ENCODE measurements around the gene ESR2. TPM values are rescaled to one million over a fixed set of nuclear protein-coding genes. Genes with fewer than 3 reads are reported as not detected.

Gene ESR2
- 0.30 TPM for total RNA-seq
- long read RNA-seq, partial matches to known transcripts = 0 of 17 reads
- long read RNA-seq, other reads (novel, unspliced or antisense) = 17 of 17 reads

- intact Hi-C loops (cut with DNase I) = no loop called here
- peak within 1 kb of the TSS; percentile 52 for H3K4me3 ChIP-seq
- peaks cover 30% of the 10 kb centered on the region for H3K27me3 ChIP-seq (ENCODE audit: low read depth)
- H3K4me1 ChIP-seq = peaks cover 15% of the 10 kb centered on the region
- H3K9me3 ChIP-seq = no peaks in the 10 kb centered on the region
- TF ChIP-seq CTCF (IDR thresholded peaks at IDR 0.05) = peak; percentile 10
- ATAC-seq (peak; percentile 67 to 71), DNase-seq (peak; percentile 51)
- H3K36me3 ChIP-seq = no peaks in the 10 kb centered on the region
- no peak within 1 kb of the TSS for H3K27ac ChIP-seq
Measured at GRCh38 chr14:64293976-64294671, at the start of gene ESR2. Gene ESR2 (minus strand): TSS chr14:64294371. CDS start chr14:64282985, 11,386 bp downstream.

- TF ChIP-seq CTCF (IDR thresholded peaks at IDR 0.05) = no peak
- intact Hi-C loops (cut with DNase I) = no loop called here
- Histone ChIP-seq H3K27ac (no peak overlapping the region), H3K4me1 (peaks cover 4% of the 10 kb centered on the region), H3K9me3 (peaks cover 7% of the 10 kb centered on the region), H3K27me3 (ENCODE audit: low read depth) (no peaks in the 10 kb centered on the region), H3K36me3 (no peaks in the 10 kb centered on the region), H3K4me3 (no peak overlapping the region)
- ATAC-seq (no peak), DNase-seq (no peak)
Measured at GRCh38 chr14:64340560-64341196, 46.5 kb upstream of the ESR2 start.

DNA sequence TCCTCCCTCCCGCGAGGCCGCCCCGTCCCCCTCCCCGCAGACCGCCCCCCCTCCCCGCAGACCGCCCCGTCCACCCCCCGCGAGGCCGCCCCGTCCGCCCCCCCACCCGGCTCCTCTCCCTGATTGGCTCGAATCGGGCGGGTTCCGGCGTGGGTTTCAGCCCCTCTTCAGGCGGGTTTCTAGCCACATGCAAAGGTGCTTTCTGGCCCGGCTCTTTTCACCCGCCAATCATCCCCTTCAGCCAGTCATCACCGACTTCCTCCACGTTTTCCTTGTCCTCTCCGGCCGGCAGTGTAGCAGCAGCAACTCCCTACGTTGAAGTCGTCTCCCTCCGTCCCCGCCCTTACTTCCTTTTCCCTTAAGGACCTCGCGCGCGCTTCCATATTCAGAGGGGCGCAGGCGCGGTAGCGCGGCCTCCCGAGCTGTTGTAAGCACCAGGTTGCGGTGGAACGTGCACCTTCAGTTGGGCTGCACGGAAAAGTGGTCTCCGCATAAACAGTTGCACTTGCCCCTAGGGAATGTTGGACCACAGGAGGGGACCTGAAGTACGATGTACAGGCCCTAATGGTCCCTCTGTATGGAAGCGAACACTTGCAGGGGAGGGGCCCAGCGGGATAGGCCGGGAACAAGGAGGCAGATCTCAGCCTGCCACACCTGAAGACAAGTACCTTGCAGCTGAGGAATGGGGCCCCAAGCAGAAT, 44.6 kb upstream of the ESR2 start:
- peak overlapping the region; percentile 90 for H3K4me3 ChIP-seq
- TF ChIP-seq CTCF (IDR thresholded peaks at IDR 0.05) = no peak
- peaks cover 7% of the 10 kb centered on the region for H3K9me3 ChIP-seq
- ATAC-seq (peak; percentile 96 to 97), DNase-seq (peak; percentile 96)
- no peaks in the 10 kb centered on the region for H3K27me3 ChIP-seq (ENCODE audit: low read depth)
- peak overlapping the region; percentile 87 for H3K27ac ChIP-seq
- intact Hi-C loops (cut with DNase I) = no loop called here
- H3K4me1 ChIP-seq = peaks cover 4% of the 10 kb centered on the region
- H3K36me3 ChIP-seq = no peaks in the 10 kb centered on the region

DNA sequence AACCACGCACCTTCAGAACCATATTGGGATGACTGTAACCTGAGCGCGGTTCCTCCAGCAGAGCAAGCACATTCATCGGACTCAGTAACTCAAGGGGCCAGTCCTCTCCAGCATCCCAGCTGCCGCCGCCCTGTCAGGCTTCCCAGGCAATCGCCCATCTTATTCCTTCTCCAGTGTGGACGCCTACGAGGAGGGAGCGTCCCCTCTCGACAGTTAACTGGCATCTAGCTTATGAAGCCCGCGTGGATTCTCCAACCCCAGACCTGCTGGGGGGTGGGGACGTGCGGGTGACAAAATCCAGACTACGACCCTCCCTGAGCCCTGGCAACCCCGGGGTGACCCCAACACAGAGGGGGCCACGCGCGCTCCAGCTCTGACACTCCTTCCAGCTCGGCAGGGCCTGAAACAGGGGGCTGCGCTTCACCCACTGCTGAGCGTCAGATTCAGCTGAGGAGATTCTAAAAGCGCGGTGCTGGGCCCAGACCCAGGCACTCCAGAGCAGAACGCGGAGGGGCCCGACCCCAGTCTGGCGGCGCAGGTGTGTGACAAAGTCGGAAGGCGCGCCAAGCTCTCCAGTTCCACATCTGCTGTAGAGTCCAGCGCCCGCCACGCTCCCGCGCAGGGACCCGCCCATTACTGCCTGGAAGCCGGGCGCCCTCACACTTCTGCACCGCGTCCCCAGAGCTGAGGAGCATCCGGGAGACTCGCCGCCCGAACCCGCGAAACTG, 43.9 kb upstream of the ESR2 start:
- Histone ChIP-seq H3K9me3 (peaks cover 7% of the 10 kb centered on the region), H3K27me3 (ENCODE audit: low read depth) (no peaks in the 10 kb centered on the region), H3K4me1 (peaks cover 4% of the 10 kb centered on the region), H3K27ac (peak overlapping the region; percentile 87), H3K4me3 (peak overlapping the region; percentile 90), H3K36me3 (no peaks in the 10 kb centered on the region)
- ATAC-seq (peak; percentile 84 to 88), DNase-seq (peak; percentile 87)
- no peak for TF ChIP-seq CTCF (IDR thresholded peaks at IDR 0.05)
- intact Hi-C loops (cut with DNase I) = no loop called here

DNA sequence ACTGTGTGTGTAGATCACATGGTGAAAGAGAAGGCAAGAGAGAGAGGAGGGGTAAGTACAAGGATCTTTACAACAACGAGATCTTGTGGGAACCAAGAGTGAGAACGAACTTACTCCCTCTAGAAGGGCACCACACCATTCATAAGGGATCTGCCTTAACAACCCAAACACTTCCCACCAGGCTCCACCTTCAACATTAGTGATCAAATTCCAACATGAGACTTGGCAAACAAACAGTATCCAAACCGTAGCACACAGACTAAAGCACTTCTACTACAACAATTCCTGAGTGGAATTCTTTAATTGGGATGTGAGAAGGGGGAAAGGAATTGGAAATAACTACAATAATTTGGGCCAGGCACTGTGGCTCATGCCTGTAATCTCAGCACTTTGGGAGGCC, 35.0 kb upstream of the ESR2 start:
- Histone ChIP-seq H3K27me3 (ENCODE audit: low read depth) (no peaks in the 10 kb centered on the region), H3K4me3 (no peak overlapping the region), H3K27ac (no peak overlapping the region), H3K9me3 (no peaks in the 10 kb centered on the region), H3K4me1 (no peaks in the 10 kb centered on the region), H3K36me3 (no peaks in the 10 kb centered on the region)
- no peak for DNase-seq
- TF ChIP-seq CTCF (IDR thresholded peaks at IDR 0.05) = no peak
- intact Hi-C loops (cut with DNase I) = no loop called here
- ATAC-seq = no peak
